Astrocyte (in vitro differentiated cells and primary cell): Measurements from ENCODE around the gene RAB31.

Source experiments
- CTCF ChIP-seq: IDR thresholded peaks from 2 replicates; pipeline ENCODE4 v1.5.1; 2011; ENCODE audit warnings: low read depth, mild to moderate bottlenecking, inconsistent platforms, low read length, moderate library complexity; ENCODE audit not compliant: insufficient read depth
- EZH2 ChIP-seq: IDR thresholded peaks from 2 replicates; pipeline ENCODE4 v1.6.1; 2012; ENCODE audit warnings: mild to moderate bottlenecking, low read length, inconsistent platforms; ENCODE audit not compliant: insufficient read depth

GRCh38 chr18:9796935-9797549 lies 88.9 kb downstream of the RAB31 start:
- TF ChIP-seq CTCF, result no peak
- no peak for TF ChIP-seq EZH2
